ENCODE data around the gene SNX3.
"Not testable (repeated sequence)": the region's sequence is repeated elsewhere in the genome, so short reads cannot be mapped to it uniquely, and the experiment has no call there.

SNX3 gene

GRCh38 chr6:108294297-108294726 is 33.5 kb upstream of the SNX3 start:
- TF ChIP-seq, protein P1, sequence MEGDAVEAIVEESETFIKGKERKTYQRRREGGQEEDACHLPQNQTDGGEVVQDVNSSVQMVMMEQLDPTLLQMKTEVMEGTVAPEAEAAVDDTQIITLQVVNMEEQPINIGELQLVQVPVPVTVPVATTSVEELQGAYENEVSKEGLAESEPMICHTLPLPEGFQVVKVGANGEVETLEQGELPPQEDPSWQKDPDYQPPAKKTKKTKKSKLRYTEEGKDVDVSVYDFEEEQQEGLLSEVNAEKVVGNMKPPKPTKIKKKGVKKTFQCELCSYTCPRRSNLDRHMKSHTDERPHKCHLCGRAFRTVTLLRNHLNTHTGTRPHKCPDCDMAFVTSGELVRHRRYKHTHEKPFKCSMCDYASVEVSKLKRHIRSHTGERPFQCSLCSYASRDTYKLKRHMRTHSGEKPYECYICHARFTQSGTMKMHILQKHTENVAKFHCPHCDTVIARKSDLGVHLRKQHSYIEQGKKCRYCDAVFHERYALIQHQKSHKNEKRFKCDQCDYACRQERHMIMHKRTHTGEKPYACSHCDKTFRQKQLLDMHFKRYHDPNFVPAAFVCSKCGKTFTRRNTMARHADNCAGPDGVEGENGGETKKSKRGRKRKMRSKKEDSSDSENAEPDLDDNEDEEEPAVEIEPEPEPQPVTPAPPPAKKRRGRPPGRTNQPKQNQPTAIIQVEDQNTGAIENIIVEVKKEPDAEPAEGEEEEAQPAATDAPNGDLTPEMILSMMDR (conservative IDR thresholded peaks at IDR 0.05; ENCODE audit: low read depth, low read length): no peak
- peak overlapping the region; percentile 98 for H3K4me3 ChIP-seq (ENCODE audit: low read depth, low read length)
- no peak for DNase-seq (ENCODE audit: low read depth)

GRCh38 chr6:108293527-108294296 is 32.9 kb upstream of the SNX3 start:
- no peak for DNase-seq (ENCODE audit: low read depth)
- TF ChIP-seq, protein P1 (conservative IDR thresholded peaks at IDR 0.05; ENCODE audit: low read depth, low read length): no peak
- H3K4me3 ChIP-seq (ENCODE audit: low read depth, low read length): peak overlapping the region; percentile 98

- not testable (repeated sequence) for DNase-seq (ENCODE audit: low read depth); H3K4me3 ChIP-seq (ENCODE audit: low read depth, low read length)
These were observed 31.7 kb upstream of the SNX3 start for GRCh38 chr6:108292561-108292960.

DNA sequence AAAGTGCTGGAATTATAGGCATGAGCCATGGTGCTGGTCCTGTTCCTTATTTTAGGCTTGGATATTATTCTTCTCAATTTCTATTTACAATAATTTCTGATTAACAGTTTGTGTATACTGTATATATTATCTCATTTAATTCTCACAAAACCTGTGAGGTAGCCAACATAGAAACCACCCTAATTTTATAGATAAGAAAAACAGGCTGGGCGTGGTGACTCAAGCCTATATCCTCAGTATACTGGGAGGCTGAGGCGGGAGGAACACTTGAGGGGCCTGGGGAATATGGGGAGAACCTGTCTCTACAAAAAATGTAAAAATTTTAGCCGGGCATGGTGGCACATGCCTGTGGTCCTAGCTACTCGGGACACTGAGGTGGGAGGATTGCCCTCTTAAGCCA is 30.3 kb upstream of the SNX3 start:
- TF ChIP-seq, protein P1 (conservative IDR thresholded peaks at IDR 0.05; ENCODE audit: low read depth, low read length): no peak
- DNase-seq (ENCODE audit: low read depth): no peak
- H3K4me3 ChIP-seq (ENCODE audit: low read depth, low read length): no peak overlapping the region

DNA sequence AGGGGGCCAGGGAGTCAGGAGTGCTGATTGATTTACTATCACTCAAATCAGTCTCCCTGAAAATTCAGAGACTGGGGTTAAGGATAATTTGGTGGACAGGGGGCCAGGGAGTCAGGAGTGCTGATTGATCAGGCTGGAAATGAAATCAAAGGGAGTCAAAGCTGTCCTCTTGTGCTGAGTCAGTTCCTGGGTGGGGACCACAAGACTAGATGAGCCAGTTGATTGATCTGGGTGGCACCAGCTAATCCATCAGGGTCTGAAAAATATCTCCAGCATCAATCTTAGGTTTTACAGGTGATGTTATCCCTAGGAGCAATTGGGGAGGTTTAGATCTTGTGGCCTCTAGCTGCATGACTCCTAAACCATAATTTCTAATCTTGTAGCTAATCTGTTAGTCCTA is 27.9 kb upstream of the SNX3 start:
- no peak for DNase-seq (ENCODE audit: low read depth)

DNA sequence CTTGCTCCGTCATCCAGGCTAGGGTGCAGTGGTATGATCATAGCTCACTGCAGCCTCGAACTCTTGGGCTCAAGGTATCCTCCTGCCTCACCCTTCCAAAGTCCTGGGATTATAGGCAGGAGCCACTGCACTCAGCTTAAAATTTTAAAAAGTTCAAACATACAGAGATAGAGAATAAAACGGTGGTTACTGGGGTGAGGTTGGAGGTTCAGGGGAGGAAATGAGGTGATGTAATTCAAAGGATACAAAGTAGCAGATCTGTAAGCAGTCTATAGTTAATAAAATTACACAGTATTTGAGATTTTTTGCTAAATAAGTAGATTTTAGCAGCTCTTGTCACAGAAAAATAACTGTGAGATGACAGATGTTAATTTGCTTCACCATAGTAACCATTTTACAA is 26.5 kb upstream of the SNX3 start:
- TF ChIP-seq, protein P1 (conservative IDR thresholded peaks at IDR 0.05; ENCODE audit: low read depth, low read length): no peak
- DNase-seq (ENCODE audit: low read depth): no peak
- no peak overlapping the region for H3K4me3 ChIP-seq (ENCODE audit: low read depth, low read length)

More for the DNA sequence above, 27.9 kb upstream of the SNX3 start:
- H3K4me3 ChIP-seq (ENCODE audit: low read depth, low read length): no peak overlapping the region
- TF ChIP-seq, protein P1 (conservative IDR thresholded peaks at IDR 0.05; ENCODE audit: low read depth, low read length): no peak

DNA sequence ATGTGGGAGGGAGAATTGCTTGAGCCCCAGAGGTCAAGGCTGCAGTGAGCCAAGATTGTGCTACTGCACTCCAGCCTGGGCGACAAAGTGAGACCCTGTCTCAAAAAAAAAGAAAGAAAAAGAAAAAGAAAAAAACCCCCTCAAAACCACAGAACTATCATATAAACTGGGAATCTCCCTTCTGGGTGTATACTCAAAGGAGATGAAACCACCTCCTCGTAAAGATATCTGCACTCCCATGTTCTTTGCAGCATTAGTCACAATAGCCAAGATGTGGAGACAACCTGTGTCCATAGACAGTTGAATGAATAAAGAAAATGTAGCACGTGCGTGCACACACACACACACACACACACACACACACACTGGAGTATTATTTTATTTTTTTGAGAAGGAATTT is 25.5 kb upstream of the SNX3 start:
- DNase-seq (ENCODE audit: low read depth): no peak
- no peak overlapping the region for H3K4me3 ChIP-seq (ENCODE audit: low read depth, low read length)
- TF ChIP-seq, protein P1 (conservative IDR thresholded peaks at IDR 0.05; ENCODE audit: low read depth, low read length): no peak
